NCI-H1694 treated with DMSO at 0.1 percent for 48 hours (cell line): ENCODE results near the gene ADGRF5.

Source experiments
- DNase-seq: peaks from one replicate; lab custom pipeline; 2025; lab: John Stamatoyannopoulos, UW

The ADGRF5 gene

GRCh38 chr6:46819561-46819960 lies 102.2 kb downstream of the ADGRF5 start:
- DNase-seq = no peak

GRCh38 chr6:46816626-46817025 lies 105.1 kb downstream of the ADGRF5 start:
- no peak for DNase-seq

GRCh38 chr6:46815130-46815529 lies 106.6 kb downstream of the ADGRF5 start:
- no peak for DNase-seq

- DNase-seq = no peak
Observed at GRCh38 chr6:46808806-46809205, 112.9 kb downstream of the ADGRF5 start.
